Stimulated activated naive CD8-positive, alpha-beta T cell treated with anti-CD3 and anti-CD28 coated beads, Interleukin-15, amount 100 ng/mL, for 72 hours (primary cell): Measurements from ENCODE around the gene EXOSC1.
"Not testable (repeated sequence)": the region's sequence is repeated elsewhere in the genome, so short reads cannot be mapped to it uniquely, and the experiment has no call there.

Source experiments
- ATAC-seq: fragments of 150-1000 bp; cut with Tn5 transposase; 2 replicates; pipeline ENCODE4 v1.10.0; 2021; ENCODE audit warnings: mild to moderate bottlenecking, moderate library complexity
- DNase-seq, 2 donors: peaks; one replicate each; pipeline ENCODE4 v3.0.0; 2021 to 2022
- H3K27ac Mint-ChIP-seq, 2 donors: one replicate each; pipeline ENCODE4 v1.8.0; 2022; ENCODE audit warnings: mild to moderate bottlenecking in 2 of 2, mixed read lengths in 2 of 2, moderate library complexity in 2 of 2
- H3K27me3 Mint-ChIP-seq: one replicate; pipeline ENCODE4 v1.8.0; 2022; ENCODE audit warnings: mixed read lengths
- H3K4me1 Mint-ChIP-seq: one replicate; pipeline ENCODE4 v1.8.0; 2022; ENCODE audit warnings: mild to moderate bottlenecking, mixed read lengths
- H3K4me3 Mint-ChIP-seq, 2 donors: one replicate each; pipeline ENCODE4 v1.8.0; 2022; ENCODE audit warnings: mild to moderate bottlenecking in 2 of 2, mixed read lengths in 2 of 2, moderate library complexity in 1 of 2
- H3K9me3 Mint-ChIP-seq, 2 donors: one replicate each; pipeline ENCODE4 v1.8.0; 2022; ENCODE audit warnings: mixed read lengths in 2 of 2

Gene EXOSC1

DNA sequence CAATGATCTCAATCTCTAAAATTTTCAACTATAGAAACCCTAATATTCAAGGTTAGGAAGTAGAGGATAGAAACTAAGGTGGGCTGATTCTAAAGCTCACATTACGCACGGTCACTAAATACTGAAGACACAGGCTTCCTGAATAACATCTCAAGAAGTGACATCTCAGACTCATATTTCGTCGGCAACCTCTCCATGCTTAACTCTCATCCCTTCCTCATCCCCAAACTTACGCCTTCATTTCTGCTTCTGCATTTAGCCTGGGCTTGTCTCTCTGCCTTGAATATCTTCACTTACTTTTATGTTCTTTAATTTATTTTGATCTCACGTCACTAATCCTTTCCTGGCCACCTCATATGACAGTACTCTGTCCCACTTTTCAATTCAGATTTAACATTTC, 10.6 kb downstream of the EXOSC1 start:
- Mint-ChIP-seq H3K27ac (no peak overlapping the region), H3K4me1 (peaks cover 6% of the 10 kb centered on the region), H3K9me3 (no peaks in the 10 kb centered on the region), H3K27me3 (no peaks in the 10 kb centered on the region), H3K4me3 (no peak overlapping the region)
- no peak for DNase-seq
- peak; percentile 11 for ATAC-seq

DNA sequence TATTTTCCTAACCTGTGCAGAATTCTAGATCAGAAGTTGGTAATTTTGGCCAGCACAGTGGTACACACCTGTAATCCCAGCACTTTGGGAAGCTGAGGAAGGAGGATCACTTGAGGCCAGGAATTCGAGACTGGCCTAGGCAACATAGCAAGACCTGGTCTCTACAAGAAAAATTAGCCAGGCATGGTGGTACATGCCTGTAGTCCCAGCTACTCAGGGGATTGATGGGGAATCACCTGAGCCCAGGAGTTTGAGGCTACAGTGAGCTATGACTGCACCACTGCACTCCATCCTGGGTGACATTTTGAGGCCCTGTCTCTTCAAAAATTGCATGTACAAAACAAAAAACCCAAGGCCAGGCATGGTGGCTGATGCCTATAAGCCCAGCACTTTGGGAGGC, 11.2 kb downstream of the EXOSC1 start:
- H3K9me3 Mint-ChIP-seq = no peaks in the 10 kb centered on the region
- no peak for DNase-seq
- peaks cover 13% of the 10 kb centered on the region for H3K4me1 Mint-ChIP-seq
- H3K27me3 Mint-ChIP-seq = no peaks in the 10 kb centered on the region
- H3K27ac Mint-ChIP-seq = no peak overlapping the region
- no peak overlapping the region for H3K4me3 Mint-ChIP-seq
- ATAC-seq = peak; percentile 63

DNA sequence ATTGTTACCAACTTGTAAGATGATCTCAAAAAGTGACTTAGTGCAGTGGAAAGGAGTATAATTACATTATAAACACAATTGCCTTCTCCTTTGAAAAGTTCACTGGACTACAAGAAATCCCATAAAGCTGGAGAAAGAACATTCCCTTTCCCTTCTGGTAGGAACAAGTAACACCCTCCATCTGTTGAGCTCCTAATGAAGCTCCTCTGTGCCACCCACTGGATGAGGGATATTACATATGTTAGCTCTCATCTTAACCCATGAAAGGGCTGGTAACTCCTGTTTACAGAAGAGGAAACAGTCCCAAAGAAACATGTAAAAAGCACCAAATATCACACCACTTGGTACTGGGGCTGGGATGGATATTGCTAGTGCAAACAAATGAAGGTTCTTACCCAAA, 11.8 kb downstream of the EXOSC1 start:
- ATAC-seq (peak; percentile 27), DNase-seq (no peak)
- Mint-ChIP-seq H3K27me3 (no peaks in the 10 kb centered on the region), H3K27ac (no peak overlapping the region), H3K4me3 (no peak overlapping the region), H3K4me1 (peaks cover 18% of the 10 kb centered on the region), H3K9me3 (no peaks in the 10 kb centered on the region)

DNA sequence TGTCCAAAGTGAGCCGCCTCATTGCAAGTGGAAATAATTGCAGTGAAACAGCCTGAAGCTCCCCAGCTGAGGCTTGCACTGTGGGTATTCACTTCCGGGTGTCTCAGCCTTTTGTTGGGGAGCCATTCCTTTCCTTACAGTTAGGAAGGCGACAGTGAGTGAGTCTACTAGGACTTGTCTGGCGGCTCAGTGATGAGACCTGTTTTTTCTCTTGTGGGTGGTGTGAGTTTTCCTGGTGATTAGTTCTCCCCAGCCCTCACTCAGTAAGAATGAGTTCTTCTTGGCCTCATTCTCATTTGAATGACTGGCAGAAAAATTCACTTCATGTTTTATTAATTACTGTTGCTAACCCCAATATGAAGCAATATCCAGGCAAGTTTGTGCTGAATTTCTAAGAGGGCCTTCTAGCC, 17.2 kb downstream of the EXOSC1 start:
- H3K27me3 Mint-ChIP-seq = no peaks in the 10 kb centered on the region
- no peak for ATAC-seq
- peak overlapping the region; percentile 67 to 93 for H3K27ac Mint-ChIP-seq
- H3K4me1 Mint-ChIP-seq = peaks cover 34% of the 10 kb centered on the region
- DNase-seq = no peak
- H3K9me3 Mint-ChIP-seq = no peaks in the 10 kb centered on the region
- peak overlapping the region; percentile 78 to 82 for H3K4me3 Mint-ChIP-seq

DNA sequence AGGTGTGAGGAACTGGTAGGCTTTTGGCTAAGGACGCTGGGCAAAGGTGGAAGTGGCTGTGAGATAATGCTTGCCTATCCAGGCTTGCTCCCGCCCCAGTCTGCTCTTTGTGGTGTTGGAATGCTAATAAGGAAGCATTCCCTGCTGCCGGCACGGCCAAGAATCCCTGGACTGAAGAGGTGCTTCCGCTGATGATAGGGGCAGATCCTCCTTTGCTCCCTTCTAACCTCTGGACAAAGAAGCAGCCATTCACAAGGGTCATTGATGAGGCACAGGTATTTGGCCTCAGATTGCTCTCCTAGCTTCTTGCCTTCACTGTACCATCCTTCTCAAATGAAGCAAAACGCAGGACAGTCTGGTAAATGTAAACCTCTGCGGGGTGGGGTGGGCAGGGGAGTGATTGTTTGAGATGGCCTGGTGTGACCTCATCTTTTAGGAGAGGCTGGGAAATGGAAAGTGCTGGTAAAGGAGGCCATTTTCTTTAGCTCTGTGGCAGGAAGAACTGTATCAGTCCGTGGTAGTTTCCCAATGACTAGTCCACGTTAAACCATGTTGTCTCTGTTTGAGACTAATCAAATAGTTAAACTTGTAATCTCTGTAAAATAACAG, 18.1 kb downstream of the EXOSC1 start:
- peak; percentile 55 for ATAC-seq
- peak overlapping the region; percentile 92 to 96 for H3K27ac Mint-ChIP-seq
- no peak for DNase-seq
- no peaks in the 10 kb centered on the region for H3K9me3 Mint-ChIP-seq
- H3K4me3 Mint-ChIP-seq = peak overlapping the region; percentile 78 to 87
- H3K4me1 Mint-ChIP-seq = peaks cover 43% of the 10 kb centered on the region
- H3K27me3 Mint-ChIP-seq = no peaks in the 10 kb centered on the region

DNA sequence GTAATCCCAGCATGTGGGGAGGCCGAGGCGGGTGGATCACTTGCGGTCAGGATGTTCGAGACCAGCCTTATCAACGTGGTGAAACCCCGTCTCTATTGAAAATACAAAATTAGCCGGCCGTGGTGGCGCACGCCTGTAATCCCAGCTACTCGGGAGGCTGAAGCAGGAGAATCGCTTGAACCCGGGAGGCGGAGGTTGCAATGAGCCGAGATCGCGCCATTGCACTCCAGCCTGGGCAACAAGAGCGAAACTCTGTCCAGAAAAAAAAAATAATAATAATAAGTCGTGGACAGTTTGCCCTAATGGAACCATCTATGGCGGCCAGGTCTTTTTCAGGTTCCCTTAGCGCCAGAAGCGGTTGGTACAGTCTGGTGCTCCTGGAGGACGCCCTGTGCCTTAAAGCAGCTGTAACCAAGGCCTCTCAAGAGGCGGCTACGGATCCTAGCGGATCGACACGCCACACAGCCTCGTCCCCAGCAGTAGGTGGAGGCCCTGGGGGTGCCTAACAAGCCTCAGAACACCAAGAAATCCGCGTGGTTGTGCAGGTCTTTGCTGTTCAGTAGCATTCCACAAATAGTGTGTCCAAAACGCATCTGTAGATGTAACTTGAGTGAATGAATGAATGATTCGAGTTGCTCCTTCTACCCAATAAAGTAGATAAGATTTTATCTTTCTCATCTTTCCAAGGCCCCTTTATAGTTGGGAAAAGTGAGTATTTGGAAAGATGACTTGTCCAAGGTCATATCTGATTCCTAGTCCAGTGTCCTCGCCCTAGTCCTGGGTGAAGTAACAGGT, 18.8 kb downstream of the EXOSC1 start:
- peaks cover 49% of the 10 kb centered on the region for H3K4me1 Mint-ChIP-seq
- ATAC-seq (no peak), DNase-seq (no peak)
- H3K9me3 Mint-ChIP-seq = no peaks in the 10 kb centered on the region
- H3K27ac Mint-ChIP-seq = peak overlapping the region; percentile 96 to 97
- peak overlapping the region; percentile 78 to 87 for H3K4me3 Mint-ChIP-seq
- H3K27me3 Mint-ChIP-seq = no peaks in the 10 kb centered on the region

DNA sequence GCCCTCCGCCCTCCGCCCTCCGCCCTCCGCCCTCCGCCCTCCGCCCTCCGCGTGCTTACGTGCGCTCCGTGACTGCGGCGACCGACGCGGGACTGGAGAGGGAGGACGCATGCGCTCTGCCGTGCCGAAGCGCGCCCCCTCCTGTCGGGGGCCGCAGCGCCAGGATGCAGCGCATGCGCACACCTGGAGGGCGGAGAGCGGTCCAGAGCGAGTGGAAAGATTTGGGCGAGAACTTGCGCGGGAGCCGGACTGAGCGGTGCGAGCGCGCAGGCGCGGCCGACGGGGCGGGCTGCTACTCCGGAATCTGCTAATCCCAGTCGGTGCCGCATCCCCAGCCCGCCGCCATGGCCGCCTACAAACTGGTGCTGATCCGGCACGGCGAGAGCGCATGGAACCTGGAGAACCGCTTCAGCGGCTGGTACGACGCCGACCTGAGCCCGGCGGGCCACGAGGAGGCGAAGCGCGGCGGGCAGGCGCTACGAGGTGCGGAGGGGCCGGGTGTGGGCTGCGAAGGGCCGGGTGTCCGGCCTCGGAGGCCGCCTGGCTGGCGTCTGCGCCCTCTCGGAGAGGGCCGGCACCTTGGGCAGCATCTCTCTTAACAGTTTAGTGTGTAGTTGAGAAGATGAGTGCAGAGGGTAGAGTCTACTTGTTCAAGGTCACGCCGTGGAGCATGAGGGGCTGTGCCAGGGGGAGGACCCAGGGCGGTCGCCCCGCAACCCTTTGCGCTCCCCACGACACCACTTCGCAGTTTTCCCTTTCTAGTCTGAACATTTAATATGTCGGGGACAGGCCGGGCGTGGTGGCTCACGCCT, 19.6 kb downstream of the EXOSC1 start, which contains the start of gene PGAM1:
Gene PGAM1, plus strand, starts transcription at position 228 of the 812 bp plus-strand sequence. Its CDS starts 117 bp downstream, at position 345.
- ATAC-seq (peak; percentile 86), DNase-seq (peak; percentile 98)
- Mint-ChIP-seq H3K4me3 (peak within 1 kb of the TSS; percentile 78 to 87), H3K9me3 (no peaks in the 10 kb centered on the region), H3K4me1 (peaks cover 57% of the 10 kb centered on the region), H3K27ac (peak within 1 kb of the TSS; percentile 96 to 97), H3K27me3 (no peaks in the 10 kb centered on the region)

DNA sequence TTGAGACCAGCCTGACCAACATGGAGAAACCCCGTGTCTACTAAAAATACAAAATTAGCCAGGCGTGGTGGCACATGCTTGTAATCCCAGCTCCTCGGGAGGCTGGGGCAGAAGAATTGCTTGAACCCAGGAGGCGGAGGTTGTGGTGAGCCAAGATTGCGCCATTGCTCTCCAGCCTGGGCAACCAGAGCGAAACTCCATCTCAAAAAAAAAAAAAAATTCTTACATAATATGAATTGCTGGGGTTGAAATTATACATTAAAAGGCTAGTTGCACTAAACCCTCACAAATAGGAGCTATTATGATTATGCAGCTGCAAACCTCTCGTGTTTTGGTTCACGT, 22.1 kb downstream of the EXOSC1 start:
- not testable (repeated sequence) for H3K27me3 Mint-ChIP-seq, H3K9me3 Mint-ChIP-seq, DNase-seq, ATAC-seq
- H3K4me3 Mint-ChIP-seq = peak overlapping the region; percentile 77 to 79
- H3K4me1 Mint-ChIP-seq = peaks cover 68% of the 10 kb centered on the region
- peak overlapping the region; percentile 54 to 95 for H3K27ac Mint-ChIP-seq

DNA sequence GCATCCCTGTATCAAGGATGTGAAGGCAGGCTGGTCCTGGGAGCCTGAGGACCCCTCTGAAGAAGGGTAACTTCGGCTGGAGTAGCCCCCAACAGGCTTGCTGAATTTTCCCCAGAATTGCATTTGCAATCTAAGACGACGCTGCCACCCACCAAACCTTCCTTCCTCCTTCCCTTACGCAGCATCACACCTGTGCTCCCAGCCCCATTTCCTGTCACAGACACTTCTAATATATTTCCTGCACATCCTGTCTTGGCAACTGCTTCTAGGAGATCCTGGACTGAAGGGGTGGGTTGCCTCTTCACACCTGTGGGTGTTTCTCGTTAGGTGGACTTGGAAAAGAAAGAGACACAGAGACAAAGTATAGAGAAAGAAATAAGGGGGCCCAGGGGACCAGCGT, 29.2 kb downstream of the EXOSC1 start:
- no peak for DNase-seq
- ATAC-seq = no peak
- Mint-ChIP-seq H3K4me3 (peak overlapping the region; percentile 7 to 74), H3K27me3 (no peaks in the 10 kb centered on the region), H3K4me1 (peaks cover 92% of the 10 kb centered on the region), H3K27ac (peak overlapping the region; percentile 76 to 91), H3K9me3 (no peaks in the 10 kb centered on the region)

DNA sequence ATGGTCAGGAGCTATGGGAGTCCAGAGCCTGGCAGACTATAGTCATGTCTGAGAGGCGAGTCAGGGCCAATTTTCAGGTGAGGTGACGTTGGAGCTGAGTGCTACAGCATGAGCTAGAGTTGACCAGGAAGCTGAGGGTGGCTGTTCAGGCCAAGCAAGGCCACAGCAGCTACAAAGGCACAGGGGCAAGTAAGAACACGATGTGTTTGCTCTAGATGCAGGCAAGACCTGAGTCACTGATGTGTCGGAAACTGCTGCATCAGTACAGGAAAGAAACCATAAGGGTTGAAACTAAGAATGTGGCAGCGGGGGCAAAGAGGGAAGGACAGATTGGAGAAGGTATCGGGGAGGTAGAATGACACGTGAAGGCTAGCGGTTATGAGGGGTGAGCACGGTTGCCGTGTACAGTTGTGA, 32.9 kb downstream of the EXOSC1 start:
- H3K27ac Mint-ChIP-seq = peak overlapping the region; percentile 8 to 74
- no peaks in the 10 kb centered on the region for H3K9me3 Mint-ChIP-seq
- H3K4me1 Mint-ChIP-seq = peaks cover 59% of the 10 kb centered on the region
- H3K27me3 Mint-ChIP-seq = no peaks in the 10 kb centered on the region
- ATAC-seq = peak; percentile 86
- peak overlapping the region; percentile 13 to 65 for H3K4me3 Mint-ChIP-seq
- DNase-seq = peak in 1 of 2 donors; percentile 75

DNA sequence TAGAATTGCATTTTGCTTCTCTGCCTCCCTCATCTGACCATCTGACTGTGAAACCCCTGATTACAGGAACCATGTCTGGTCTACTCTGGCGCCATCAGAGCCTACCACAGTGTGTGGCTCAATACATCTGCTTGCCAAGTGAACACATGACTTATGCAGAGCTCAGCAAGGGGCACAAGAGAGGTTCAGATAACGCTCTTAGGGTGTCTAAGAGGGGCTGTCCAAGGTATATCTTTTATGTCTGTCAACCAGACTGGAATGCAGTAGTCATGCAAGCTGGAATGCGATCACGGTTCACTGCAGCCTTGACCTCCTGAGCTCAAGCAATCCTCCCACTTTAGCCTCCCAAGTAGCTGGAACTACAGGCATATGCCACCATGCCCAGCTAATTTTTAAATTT, 34.4 kb downstream of the EXOSC1 start:
- Mint-ChIP-seq H3K27me3 (no peaks in the 10 kb centered on the region), H3K4me1 (peaks cover 50% of the 10 kb centered on the region), H3K9me3 (no peaks in the 10 kb centered on the region), H3K27ac (no peak overlapping the region), H3K4me3 (no peak overlapping the region)
- ATAC-seq = no peak
- DNase-seq = no peak

DNA sequence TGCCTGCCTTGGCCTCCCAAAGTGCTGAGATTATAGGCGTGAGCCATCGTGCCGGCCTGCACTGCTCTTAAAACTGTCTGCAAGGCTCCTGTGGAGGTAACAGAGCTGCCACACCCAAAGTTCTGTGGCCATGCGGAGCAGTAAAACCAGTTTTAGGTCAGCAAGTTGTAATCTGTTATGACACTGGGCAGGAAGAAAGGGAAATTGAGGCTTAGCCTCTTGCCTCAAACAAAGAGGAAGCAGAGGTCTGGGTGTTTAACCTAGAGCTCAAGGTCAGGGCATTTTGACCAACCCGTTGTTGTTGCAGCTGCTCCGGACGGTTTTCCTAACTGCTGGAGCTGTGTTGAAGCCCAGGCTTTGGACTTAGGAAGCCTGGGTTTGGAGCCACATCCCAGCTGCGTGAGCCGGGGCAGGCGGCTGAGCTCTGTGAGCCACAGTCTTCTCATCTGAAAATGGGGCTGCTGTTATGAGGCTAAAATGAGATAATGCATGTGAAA, 37.3 kb downstream of the EXOSC1 start:
- DNase-seq (no peak), ATAC-seq (no peak)
- H3K4me3 Mint-ChIP-seq = no peak overlapping the region
- no peaks in the 10 kb centered on the region for H3K27me3 Mint-ChIP-seq
- H3K27ac Mint-ChIP-seq = no peak overlapping the region
- no peaks in the 10 kb centered on the region for H3K9me3 Mint-ChIP-seq
- H3K4me1 Mint-ChIP-seq = peaks cover 26% of the 10 kb centered on the region

DNA sequence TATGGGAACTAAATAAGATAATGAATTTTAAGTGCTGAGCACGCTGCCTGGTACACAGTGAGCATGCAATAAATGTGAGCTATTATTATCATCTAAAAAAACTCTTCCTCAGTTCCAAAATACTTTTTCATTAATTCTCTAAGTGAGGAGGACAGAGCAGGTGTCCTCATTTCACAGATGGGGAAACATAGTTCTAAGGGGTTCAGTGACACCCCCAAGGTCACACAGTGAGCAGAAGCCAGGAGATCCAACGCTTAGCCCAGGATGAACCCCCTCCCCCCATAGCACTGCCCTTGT, 37.9 kb downstream of the EXOSC1 start:
- peaks cover 20% of the 10 kb centered on the region for H3K4me1 Mint-ChIP-seq
- no peak for ATAC-seq
- H3K27me3 Mint-ChIP-seq = no peaks in the 10 kb centered on the region
- DNase-seq = no peak
- H3K4me3 Mint-ChIP-seq = no peak overlapping the region
- no peak overlapping the region for H3K27ac Mint-ChIP-seq
- H3K9me3 Mint-ChIP-seq = no peaks in the 10 kb centered on the region

DNA sequence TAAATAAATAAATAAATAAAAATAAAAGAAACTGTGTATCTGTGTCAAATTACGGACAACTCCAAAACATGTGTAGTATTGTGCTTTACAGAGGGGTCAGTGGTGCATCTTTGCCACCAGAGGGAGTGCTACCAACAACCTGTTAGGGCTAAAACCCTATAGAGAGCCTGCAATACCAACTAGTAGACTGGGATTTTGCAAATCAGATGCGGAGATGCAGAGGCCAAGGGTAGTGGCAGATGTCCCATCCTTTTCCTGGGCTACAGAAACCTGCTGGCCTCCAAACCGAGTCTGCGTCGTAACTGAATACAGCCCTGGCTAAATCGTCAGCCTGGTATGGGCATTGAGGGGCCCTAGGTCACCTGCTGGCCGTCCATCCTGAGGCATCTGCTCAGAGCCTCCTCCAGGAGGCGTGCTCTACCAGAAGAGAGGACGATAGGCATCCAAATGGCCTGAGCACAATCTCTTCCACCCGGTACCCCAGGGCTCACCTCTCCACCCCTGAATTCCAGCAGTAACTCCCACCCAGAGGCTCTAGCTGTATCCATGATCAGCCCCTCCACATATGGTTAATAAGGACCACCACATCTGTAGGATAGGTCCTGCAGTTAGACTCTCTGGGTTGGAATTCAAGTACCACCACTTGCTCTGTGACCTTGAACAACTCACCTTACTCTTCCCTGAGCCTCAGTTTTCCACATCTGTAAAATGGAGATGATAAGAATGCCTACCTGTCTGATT, 38.4 kb downstream of the EXOSC1 start:
- peak; percentile 98 for ATAC-seq
- Mint-ChIP-seq H3K4me3 (peak overlapping the region; percentile 50 to 60), H3K9me3 (no peaks in the 10 kb centered on the region), H3K27ac (no peak overlapping the region), H3K4me1 (peaks cover 15% of the 10 kb centered on the region), H3K27me3 (no peaks in the 10 kb centered on the region)
- DNase-seq = peak; percentile 69 to 73

DNA sequence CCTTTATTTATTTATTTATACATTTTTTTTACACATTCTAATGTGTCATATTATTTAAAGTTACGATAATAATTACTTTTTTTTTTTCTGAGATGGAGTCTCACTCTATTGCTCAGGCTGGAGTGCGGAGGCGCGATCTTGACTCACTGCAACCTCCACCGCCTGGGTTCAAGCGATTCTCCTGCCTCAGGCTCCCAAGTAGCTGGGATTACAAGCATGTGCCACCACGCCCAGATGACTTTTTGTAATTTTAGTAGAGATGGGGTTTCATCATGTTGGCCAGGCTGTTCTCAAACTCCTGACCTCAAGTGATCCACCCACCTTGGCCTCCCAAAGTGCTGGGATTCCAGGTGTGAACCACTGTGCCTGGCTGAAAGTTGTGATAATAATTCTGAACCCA, 39.3 kb downstream of the EXOSC1 start:
- H3K27me3 Mint-ChIP-seq, ATAC-seq, DNase-seq, H3K27ac Mint-ChIP-seq, H3K4me3 Mint-ChIP-seq, H3K9me3 Mint-ChIP-seq: not testable (repeated sequence)
- peaks cover 15% of the 10 kb centered on the region for H3K4me1 Mint-ChIP-seq
